SK-N-SH treated with all-trans-retinoic acid at 6 μM for 48 hours (cell line): ENCODE results near the gene EIF6.
A peak's percentile ranks its signal among the peaks of the same experiment; 100 is the strongest.

Experiments used
- ATAC-seq: fragments of 200-7000 bp; cut with Tn5 transposase; 3 replicates; pipeline ENCODE4 v1.9.1; 2020; ENCODE audit warnings: mild to moderate bottlenecking, moderate library complexity
- ARNTL ChIP-seq: fragments of 450-650 bp; formaldehyde crosslinking; IDR thresholded peaks from 2 replicates; pipeline ENCODE4 v1.5.0; 2020; ENCODE audit warnings: low read depth, mild to moderate bottlenecking, moderate library complexity, borderline replicate concordance
- CREB5 ChIP-seq: fragments of 250-450 bp; sonication (Bioruptor Pico); IDR thresholded peaks from 2 replicates; pipeline ENCODE4 v1.5.1; 2020; ENCODE audit warnings: low read depth, mild to moderate bottlenecking, moderate library complexity
- CSDC2 ChIP-seq: fragments of 250-450 bp; sonication (Bioruptor Pico); IDR thresholded peaks from 2 replicates; pipeline ENCODE4 v1.5.0; 2020; ENCODE audit warnings: mild to moderate bottlenecking, moderate library complexity
- ESRRG ChIP-seq: fragments of 250-450 bp; sonication (Bioruptor Pico); IDR thresholded peaks from 2 replicates; pipeline ENCODE4 v1.6.1; 2021; ENCODE audit warnings: mild to moderate bottlenecking
- GLIS3 ChIP-seq: fragments of 250-450 bp; sonication (Bioruptor Pico); IDR thresholded peaks from 2 replicates; pipeline ENCODE4 v1.5.0; 2020; ENCODE audit warnings: mild to moderate bottlenecking, moderate library complexity
- ISL1 ChIP-seq: fragments of 250-450 bp; sonication (Bioruptor Pico); IDR thresholded peaks from 2 replicates; pipeline ENCODE4 v2.1.2; 2022; ENCODE audit warnings: mild to moderate bottlenecking, moderate library complexity
- OSR1 ChIP-seq: fragments of 250-450 bp; sonication (Bioruptor Pico); IDR thresholded peaks from 2 replicates; pipeline ENCODE4 v1.8.0; 2022; ENCODE audit warnings: moderate library complexity, mild to moderate bottlenecking, inconsistent platforms
- RARB ChIP-seq: fragments of 250-450 bp; sonication (Bioruptor Pico); IDR thresholded peaks from 2 replicates; pipeline ENCODE4 v1.8.0; 2021; ENCODE audit warnings: mild to moderate bottlenecking, moderate library complexity
- SNAI2 ChIP-seq: fragments of 250-450 bp; sonication (Bioruptor Pico); IDR thresholded peaks from 2 replicates; pipeline ENCODE4 v1.5.0; 2020; ENCODE audit warnings: mild to moderate bottlenecking, moderate library complexity
- ZFP3 ChIP-seq: fragments of 250-450 bp; sonication (Bioruptor Pico); IDR thresholded peaks from 2 replicates; pipeline ENCODE4 v1.5.0; 2020; ENCODE audit warnings: mild to moderate bottlenecking, moderate library complexity
- ZFP30 ChIP-seq: fragments of 450-650 bp; formaldehyde crosslinking; IDR thresholded peaks from 2 replicates; pipeline ENCODE4 v1.5.0; 2022; ENCODE audit warnings: mild to moderate bottlenecking, moderate library complexity
- ZNF565 ChIP-seq: fragments of 450-650 bp; formaldehyde crosslinking; conservative IDR thresholded peaks from 2 replicates; pipeline ENCODE4 v1.5.0; 2020; ENCODE audit warnings: low read depth, mild to moderate bottlenecking, moderate library complexity
- ZNF70 ChIP-seq: fragments of 450-650 bp; formaldehyde crosslinking; IDR thresholded peaks from 2 replicates; pipeline ENCODE4 v1.5.0; 2020; ENCODE audit warnings: mild to moderate bottlenecking, moderate library complexity
- ZNF8 ChIP-seq: fragments of 450-650 bp; formaldehyde crosslinking; IDR thresholded peaks from 2 replicates; pipeline ENCODE4 v1.5.0; 2020; ENCODE audit warnings: mild to moderate bottlenecking, moderate library complexity
- TF ChIP-seq, protein P1 (sequence below): fragments of 250-450 bp; sonication (Bioruptor Pico); IDR thresholded peaks from 2 replicates; pipeline ENCODE4 v1.8.0; 2021; ENCODE audit warnings: low read depth, mild to moderate bottlenecking, moderate library complexity, borderline replicate concordance
- TF ChIP-seq, protein P2 (sequence below): fragments of 250-450 bp; sonication (Bioruptor Pico); IDR thresholded peaks from 2 replicates; pipeline ENCODE4 v1.5.1; 2021; ENCODE audit warnings: mild to moderate bottlenecking, moderate library complexity
- TF ChIP-seq, protein P3 (sequence below): fragments of 250-450 bp; sonication (Bioruptor Pico); IDR thresholded peaks from 2 replicates; pipeline ENCODE4 v1.8.0; 2020; ENCODE audit warnings: mild to moderate bottlenecking, moderate library complexity, borderline replicate concordance

Gene EIF6

DNA sequence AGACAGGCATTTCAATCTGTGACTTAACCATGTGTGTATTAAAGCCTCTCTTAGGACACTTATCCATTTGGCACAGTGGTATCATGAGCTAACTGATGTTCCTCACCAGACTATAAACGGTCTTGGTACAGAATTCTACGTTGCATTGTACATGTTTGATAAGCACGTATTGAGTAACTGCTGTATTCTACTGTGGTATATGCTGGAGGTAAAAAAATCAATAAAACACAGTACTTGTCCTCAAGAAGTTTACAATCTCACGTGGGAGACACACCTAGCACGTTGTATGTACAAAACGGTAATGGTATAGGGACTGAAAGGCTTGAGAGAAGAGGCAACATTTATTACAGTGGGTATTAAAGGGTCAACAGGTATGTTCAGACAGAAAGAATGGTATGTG lies 40.8 kb upstream of the EIF6 start:
- ATAC-seq, result no peak
- TF ChIP-seq SNAI2, result no peak
- no peak for TF ChIP-seq ESRRG (CRISPR knock-in tag)
- TF ChIP-seq, protein P1, sequence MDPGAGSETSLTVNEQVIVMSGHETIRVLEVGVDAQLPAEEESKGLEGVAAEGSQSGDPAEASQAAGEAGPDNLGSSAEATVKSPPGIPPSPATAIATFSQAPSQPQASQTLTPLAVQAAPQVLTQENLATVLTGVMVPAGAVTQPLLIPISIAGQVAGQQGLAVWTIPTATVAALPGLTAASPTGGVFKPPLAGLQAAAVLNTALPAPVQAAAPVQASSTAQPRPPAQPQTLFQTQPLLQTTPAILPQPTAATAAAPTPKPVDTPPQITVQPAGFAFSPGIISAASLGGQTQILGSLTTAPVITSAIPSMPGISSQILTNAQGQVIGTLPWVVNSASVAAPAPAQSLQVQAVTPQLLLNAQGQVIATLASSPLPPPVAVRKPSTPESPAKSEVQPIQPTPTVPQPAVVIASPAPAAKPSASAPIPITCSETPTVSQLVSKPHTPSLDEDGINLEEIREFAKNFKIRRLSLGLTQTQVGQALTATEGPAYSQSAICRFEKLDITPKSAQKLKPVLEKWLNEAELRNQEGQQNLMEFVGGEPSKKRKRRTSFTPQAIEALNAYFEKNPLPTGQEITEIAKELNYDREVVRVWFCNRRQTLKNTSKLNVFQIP (CRISPR knock-in tag), result no peak
- no peak for TF ChIP-seq CSDC2 (CRISPR knock-in tag)
- TF ChIP-seq ARNTL (CRISPR knock-in tag), result no peak
- TF ChIP-seq, protein P2, sequence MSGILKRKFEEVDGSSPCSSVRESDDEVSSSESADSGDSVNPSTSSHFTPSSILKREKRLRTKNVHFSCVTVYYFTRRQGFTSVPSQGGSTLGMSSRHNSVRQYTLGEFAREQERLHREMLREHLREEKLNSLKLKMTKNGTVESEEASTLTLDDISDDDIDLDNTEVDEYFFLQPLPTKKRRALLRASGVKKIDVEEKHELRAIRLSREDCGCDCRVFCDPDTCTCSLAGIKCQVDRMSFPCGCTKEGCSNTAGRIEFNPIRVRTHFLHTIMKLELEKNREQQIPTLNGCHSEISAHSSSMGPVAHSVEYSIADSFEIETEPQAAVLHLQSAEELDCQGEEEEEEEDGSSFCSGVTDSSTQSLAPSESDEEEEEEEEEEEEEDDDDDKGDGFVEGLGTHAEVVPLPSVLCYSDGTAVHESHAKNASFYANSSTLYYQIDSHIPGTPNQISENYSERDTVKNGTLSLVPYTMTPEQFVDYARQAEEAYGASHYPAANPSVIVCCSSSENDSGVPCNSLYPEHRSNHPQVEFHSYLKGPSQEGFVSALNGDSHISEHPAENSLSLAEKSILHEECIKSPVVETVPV (CRISPR knock-in tag), result no peak
- no peak for TF ChIP-seq ZFP30 (CRISPR knock-in tag)
- no peak for TF ChIP-seq GLIS3 (CRISPR knock-in tag)
- TF ChIP-seq OSR1 (CRISPR knock-in tag), result no peak
- TF ChIP-seq ZFP3 (CRISPR knock-in tag), result no peak
- no peak for TF ChIP-seq ZNF70 (CRISPR knock-in tag)
- no peak for TF ChIP-seq ZNF8 (CRISPR knock-in tag)
- TF ChIP-seq ZNF565 (CRISPR knock-in tag), result no peak

GRCh38 chr20:35320396-35321126 lies 36.0 kb upstream of the EIF6 start:
- peak; percentile 50 for ATAC-seq
- TF ChIP-seq, protein P3, sequence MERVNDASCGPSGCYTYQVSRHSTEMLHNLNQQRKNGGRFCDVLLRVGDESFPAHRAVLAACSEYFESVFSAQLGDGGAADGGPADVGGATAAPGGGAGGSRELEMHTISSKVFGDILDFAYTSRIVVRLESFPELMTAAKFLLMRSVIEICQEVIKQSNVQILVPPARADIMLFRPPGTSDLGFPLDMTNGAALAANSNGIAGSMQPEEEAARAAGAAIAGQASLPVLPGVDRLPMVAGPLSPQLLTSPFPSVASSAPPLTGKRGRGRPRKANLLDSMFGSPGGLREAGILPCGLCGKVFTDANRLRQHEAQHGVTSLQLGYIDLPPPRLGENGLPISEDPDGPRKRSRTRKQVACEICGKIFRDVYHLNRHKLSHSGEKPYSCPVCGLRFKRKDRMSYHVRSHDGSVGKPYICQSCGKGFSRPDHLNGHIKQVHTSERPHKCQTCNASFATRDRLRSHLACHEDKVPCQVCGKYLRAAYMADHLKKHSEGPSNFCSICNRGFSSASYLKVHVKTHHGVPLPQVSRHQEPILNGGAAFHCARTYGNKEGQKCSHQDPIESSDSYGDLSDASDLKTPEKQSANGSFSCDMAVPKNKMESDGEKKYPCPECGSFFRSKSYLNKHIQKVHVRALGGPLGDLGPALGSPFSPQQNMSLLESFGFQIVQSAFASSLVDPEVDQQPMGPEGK, result 0 out of 2 replicates have a peak, but pooled peaks have one; percentile 32
- TF ChIP-seq CSDC2 (CRISPR knock-in tag), result no peak

DNA sequence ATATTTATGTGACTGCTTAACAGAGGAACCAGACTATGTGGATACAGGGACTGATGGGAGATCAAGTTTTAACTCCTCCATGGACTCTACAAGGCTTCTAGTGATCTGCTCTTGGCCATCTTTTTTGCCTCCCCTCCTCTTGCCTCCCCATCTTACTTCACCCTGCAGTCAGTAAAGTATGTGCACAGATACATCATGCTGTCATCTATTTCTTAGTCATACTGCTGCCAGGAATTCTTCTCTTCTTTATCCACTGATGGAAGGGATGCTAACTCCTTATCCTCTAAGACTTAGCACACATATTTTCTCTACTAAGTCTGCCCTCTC lies 35.3 kb upstream of the EIF6 start:
- no peak for TF ChIP-seq RARB (CRISPR knock-in tag)
- no peak for TF ChIP-seq ESRRG (CRISPR knock-in tag)
- TF ChIP-seq GLIS3 (CRISPR knock-in tag), result 0 out of 2 replicates have a peak, but pooled peaks have one; percentile 1
- 0 out of 2 replicates have a peak, but pooled peaks have one; percentile 59 for TF ChIP-seq ZFP3 (CRISPR knock-in tag)
- 0 out of 2 replicates have a peak, but pooled peaks have one; percentile 9 for TF ChIP-seq ZNF70 (CRISPR knock-in tag)
- 0 out of 2 replicates have a peak, but pooled peaks have one; percentile 11 for TF ChIP-seq CSDC2 (CRISPR knock-in tag)
- no peak for TF ChIP-seq ZNF8 (CRISPR knock-in tag)
- ATAC-seq, result peak; percentile 80

- no peak for TF ChIP-seq CSDC2 (CRISPR knock-in tag)
- ATAC-seq, result no peak
Measured at GRCh38 chr20:35319192-35319870, 34.8 kb upstream of the EIF6 start.

GRCh38 chr20:35318502-35319157 lies 34.1 kb upstream of the EIF6 start:
- ATAC-seq, result peak; percentile 70

More at GRCh38 chr20:35318502-35319157, 34.1 kb upstream of the EIF6 start:
- TF ChIP-seq ZFP3 (CRISPR knock-in tag) (peak; percentile 42; the same call in 1 of the 2 replicates), ZNF70 (CRISPR knock-in tag) (no peak), OSR1 (CRISPR knock-in tag) (no peak), CREB5 (CRISPR knock-in tag) (peak; percentile 78), ISL1 (CRISPR knock-in tag) (peak; percentile 37; the same call in 1 of the 2 replicates), ESRRG (CRISPR knock-in tag) (no peak), SNAI2 (peak; percentile 64; the same call in 1 of the 2 replicates)
